GM18907 (cell line): ENCODE measurements around the gene RALGPS1.

Experiments used
- ATAC-seq: cut with Tn5 transposase; IDR thresholded peaks from one replicate; pipeline ENCODE4 v1.9.1; 2021; ENCODE audit warnings: mild to moderate bottlenecking, moderate library complexity; ENCODE audit not compliant: unreplicated experiment

The RALGPS1 gene

DNA sequence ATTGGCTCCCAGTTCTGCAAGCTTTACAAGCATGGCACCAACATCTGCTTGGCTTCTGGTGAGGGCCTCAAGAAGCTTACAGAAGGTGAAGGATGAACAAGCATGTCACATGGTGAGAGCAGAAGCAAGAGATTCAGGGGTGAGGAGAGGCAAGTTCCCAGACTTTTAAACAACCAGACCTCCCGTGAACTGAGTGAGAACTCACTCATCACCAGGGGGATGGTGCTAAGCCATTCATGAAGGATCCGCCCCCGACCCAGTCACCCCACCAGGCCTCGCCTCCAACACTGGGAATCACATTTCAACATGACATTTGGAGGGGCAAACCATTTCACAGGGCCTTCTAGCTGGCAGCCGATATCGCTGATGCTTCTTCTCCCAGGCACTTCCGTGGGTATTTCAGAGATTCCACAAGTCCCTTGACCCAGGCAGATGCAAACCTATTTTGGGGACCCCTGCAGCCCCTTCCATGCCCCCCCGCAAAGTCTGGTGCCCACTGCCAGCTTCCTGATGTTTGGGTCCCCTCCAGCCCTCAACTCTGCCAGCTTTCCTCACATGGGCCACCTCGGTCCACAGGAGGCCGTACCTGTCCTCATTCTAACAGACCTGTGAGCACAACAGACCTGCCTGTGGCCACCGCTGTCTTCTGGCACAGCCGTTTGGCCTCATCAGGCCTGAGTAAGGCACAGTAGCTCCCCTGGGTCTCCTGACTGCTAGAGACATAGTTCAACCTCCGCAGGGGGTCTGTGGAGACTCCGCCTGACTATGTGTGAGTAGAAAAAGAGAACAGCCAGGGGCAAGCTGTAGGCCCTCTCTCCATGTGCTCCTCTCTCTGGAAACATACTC is 268.5 kb downstream of the RALGPS1 start:
- no peak for ATAC-seq

DNA sequence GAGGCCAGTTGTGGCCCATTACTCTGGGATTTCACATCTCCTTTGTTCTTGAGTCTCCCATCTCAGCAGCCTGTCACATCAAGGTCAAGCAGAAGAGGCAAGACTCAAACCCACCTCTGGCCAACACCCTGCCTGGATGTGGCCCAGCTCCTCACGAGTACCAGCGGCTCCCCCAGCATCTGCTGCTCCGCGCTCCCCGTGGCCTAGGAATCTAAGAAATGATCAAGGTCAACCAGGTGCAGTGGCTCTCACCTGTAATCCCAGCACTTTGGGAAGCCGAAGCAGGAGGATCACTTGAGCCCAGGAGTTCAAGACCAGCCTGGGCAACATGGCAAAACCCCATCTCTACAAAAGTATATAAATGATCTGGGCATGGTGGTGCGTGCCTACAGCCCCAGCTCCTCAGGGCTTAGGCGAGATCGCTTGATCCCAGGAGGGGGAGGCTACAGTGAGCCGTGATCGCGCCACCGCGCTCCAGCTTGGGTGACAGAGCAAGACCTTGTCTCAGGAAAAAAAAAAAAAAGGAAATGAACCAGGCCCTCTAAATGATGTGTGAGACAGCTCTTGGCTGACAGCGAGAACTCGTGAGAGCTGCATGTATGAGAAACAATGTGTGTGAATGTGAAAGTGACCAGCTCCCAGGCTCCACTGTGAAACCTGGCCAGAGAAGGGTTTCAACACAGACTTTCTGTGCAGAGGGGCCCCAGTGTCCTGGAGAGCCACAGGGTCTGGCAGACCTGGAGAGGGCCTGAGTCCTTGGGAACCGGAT is 269.4 kb downstream of the RALGPS1 start:
- peak; percentile 60 for ATAC-seq

DNA sequence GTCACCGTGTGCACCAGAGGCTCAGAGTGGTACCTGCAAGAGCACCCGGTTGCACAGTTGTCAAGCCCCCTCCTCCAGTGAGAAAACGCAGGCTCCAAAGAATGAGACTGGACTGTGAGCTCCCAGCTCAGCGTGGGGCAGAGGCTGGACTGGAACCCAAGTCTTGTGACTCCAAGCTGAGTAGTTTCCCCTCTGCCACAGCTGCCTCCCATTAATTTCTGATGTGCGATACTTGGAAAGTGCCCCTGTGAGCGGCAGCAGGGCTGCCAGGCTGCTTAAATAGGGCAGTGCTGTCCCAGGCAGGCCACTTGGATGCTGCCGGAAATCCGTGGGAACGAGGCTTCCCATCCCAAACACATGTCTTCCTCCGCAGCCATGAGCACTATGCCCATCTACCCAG is 270.1 kb downstream of the RALGPS1 start:
- ATAC-seq = no peak

DNA sequence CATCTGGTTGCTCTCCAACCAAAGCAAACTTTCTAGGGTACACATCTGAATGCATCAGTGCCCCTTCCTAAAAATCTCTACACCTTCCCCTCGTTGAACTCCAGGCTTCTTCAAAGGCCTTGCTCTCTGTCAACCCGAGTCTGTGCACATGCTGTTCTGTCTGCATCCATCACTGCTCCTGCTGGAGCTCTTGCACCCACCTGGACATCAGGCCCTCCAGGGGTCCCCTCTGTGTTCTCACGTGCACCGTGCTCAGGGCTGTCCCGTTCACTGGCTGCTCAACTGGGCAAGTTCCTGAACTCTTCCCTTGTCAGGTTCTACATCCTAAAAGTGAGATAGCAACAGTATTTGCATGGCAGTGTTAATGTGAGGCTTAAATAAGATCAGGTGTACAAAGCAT is 270.6 kb downstream of the RALGPS1 start:
- no peak for ATAC-seq

DNA sequence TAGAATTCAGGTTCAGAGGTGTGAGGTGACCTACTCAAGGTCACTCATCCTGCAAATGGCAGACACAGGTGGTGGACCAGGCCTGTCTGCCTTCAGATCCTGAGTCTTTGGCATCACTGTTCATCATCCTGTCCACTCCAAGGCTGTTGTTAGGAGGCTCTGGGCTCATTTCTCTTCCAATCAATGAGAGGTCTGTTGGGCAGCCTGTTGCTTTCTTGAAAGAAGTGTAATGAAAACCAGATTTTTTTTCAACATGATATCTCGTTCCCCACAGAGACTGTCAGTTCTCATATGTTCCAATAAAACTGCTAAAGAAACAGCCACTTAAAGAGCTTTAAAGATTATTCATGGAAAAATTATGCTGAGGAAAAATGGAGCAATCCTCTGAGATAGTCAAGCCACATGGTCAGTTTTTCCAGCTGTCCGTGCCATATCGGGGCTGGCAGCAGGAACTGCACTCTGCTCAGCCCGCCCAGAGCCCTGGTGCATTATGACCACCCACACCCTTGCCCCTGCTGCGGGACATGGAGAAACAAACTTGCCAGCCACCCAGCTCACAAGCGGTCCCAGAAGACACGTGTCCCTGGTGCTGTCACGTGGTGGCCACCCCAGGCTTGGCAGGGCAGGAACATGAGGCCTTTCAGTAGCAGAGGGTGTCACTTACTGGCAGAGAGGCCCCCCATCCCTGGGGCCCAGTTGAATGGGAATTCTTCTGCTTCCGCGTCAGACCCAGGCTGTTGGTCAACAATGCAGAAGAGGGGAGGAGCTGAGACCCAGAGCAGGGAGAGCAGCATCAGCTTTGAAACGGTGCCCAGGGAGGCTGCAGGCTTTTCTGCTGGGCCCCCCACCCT is 271.6 kb downstream of the RALGPS1 start:
- no peak for ATAC-seq

DNA sequence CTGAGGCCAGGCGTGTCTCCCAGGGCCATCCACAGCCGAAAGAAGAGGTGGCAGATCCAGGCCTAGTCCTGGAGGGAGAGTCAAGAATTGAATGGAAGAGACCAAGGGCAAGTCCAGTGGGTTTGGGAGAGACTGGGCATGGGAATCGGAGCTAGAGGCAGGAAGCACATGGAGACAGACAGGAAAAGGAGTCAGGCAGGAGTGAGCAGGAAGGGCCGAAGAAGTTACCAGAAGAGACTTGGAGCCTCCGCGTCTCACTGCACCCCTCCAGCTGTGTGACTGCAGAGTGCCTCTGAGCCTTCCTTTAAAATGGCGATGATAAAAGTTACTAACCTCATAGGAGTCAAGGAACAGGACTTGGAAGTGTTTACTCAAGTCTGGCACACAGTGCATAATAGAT is 272.2 kb downstream of the RALGPS1 start:
- no peak for ATAC-seq

DNA sequence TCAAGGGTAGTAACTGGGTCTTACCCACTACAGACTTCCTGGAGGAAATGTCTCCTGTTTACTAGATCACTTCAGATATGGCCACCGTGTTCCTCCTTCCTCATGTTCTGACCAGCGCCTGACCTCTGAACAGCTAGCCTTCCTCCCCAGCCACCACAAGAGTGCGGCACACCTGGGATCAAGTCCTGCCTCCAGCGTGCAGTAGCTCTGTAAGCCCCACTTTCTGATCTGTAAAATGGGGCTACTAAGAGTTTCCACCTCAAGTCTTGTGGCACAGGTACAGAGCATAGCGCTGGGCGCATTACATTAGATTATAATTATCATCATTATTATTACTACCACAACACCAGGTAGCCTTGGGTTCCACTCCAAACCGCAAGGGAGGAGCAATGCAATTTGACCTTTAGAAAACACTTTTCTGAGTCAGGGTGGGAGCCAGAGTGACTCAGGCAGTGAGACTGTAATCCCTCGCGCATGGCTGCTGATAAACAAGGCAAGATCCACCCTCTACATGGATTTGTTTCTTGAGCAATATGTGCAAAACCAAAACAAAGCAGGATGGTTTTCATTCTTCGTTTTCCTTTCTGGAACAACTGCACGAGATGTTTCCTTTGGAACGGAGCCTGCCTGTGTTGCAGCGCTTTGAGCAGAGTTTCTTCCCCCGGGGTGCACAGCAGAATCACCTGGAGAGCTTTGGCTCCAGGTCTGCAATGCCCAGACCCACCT is 272.8 kb downstream of the RALGPS1 start:
- no peak for ATAC-seq

DNA sequence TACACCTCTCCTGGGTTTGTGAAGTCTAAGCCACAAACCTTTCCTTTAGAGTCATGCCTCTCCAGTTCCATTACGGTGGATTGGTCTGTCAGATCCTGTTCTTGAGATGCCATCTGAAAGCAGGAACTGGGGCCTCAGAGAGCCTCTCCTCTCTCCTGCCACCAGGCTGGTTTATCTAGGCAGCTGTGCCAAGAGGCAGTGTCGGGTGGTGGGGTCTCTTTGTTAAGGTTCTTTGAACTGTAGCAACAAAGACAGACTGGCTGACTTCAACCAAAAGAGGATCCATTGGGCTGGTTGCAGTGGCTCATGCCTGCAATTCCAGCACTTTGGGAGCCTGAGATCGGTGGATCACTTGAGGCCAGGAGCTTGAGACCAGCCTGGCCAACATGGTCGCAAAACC is 273.8 kb downstream of the RALGPS1 start:
- ATAC-seq = no peak

DNA sequence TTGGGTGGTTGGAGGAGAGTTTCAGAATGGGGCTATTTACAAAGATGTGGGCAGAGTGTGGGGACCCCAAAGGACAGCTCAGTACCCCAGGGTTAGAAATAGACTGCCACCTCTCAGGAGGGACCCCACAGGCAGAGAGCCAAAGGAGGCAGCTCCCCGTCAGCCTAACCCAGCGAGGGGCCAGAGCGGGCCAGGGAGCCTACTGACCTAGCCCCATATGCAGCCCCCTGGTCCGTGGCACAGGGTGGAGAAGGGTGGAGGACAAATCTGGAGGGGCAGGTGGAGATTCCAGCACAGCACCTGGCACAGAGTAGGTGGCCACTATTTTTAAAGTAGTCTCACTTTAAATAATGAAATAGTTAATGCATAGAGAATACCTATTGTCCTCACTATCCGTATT is 275.0 kb downstream of the RALGPS1 start:
- no peak for ATAC-seq

DNA sequence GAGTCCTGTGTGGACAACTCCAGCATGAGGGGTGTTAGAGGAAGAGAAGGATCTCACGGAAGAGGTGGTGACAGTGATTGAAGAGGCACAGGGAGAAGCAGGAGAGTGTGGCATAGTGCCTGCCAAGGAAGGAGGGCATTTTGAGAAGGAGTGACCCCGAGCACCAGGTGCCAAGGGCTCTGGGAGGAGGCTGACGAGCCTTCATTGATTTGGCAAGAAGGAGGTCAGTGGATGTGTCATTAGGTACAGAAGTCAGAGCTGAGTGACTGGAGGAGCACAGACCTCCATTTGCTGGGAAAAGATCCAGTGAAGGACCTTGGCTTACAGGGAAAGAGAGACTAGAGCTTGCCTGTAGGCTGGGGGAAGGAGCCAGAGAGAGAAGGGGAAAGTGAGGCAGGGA is 278.2 kb downstream of the RALGPS1 start:
- no peak for ATAC-seq

DNA sequence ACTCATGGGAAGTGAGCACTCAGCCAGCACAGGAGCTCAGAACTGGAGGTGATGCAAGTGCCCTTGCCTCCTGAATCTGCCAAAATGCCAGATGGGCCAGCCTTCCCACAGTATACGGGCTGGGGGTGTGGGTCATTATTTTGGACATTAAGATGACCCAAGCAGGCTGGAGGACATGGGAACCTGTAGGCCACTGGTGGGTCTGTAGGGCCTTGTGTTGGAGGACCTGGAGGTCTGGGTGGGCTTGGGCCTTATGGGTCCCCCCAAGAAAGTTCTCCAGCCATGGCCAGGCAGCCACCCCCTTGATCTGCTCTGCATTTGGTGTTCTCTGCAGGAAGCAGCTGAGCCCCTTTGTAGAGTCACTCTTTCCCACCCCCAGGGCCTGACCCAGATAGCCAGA is 278.9 kb downstream of the RALGPS1 start:
- ATAC-seq = no peak

DNA sequence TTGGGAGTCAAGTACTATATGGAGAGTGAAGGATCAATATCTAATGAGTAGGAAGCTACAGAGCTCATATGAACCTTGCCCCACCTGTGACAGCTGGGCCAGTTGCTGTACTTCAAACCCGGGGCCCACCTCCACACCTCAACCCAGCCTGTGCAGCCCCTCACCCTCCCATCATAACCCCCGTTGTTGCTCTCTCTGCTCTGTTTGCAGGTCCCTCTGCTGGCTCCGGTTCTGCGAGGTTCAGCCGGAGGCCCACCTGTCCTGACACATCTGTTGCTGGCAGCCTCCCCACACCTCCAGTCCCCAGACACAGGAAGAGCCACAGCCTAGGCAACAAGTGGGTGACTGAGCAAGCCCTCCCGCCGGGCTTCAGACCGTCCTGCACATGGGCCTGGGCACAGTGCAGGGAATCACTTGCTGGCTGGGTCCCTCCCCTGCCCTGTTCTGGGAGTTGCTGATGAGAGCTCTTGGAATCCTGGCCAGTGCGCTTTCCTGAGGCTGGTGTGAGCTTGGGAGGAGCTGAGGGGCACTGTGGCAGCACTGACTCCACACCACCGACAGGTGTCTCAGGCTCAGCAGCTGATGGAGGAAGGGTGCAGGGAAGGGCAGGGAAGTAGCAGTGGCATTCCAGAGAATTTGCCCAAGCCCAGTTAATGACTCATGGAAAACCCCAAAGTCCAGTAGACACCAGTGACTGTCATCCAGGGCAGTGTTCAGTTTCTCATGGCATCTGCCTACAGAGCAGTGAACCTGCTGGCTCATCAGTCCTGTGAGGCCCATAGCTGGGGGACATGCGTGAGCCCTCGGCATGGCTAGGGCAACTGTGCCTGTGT is 280.5 kb downstream of the RALGPS1 start:
- no peak for ATAC-seq

DNA sequence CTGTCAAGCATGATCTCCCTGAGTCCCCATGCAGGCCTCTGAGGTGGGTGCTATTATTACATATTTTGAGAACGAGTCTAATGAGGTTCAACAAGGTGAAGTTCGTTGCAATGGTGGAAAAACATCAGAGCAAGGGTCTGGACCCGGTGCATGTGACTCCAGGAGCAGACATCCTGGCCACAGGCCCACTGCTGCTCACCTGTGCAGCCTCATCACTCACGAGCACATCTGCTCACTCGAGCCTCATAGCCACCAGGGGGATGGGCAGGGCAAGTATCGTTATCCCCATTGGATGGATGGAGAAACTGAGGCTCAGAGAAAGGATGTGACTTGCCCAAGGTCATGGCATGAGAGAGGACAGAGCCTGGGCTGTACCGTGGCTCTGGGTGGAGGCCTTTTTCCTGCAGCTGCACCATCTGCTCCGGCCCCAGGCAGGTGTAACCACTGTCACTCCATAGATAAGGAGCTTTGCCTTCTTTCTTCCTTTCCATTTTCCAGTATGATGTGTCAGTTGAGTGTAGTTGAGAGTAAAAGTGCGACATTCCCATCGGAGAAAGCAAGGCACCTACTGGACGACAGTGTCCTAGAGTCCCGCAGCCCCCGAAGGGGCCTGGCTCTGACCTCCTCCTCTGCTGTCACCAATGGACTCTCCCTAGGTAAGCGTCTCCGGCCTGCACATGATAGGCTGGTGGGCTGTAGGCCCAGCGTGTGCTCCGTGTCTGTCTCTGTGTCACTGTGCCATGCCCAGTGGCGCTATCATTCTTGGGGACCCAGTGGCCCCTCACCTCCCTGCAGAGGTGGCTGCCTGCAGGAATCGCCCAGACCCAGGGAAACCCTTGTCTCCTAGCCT is 281.6 kb downstream of the RALGPS1 start:
- no peak for ATAC-seq

DNA sequence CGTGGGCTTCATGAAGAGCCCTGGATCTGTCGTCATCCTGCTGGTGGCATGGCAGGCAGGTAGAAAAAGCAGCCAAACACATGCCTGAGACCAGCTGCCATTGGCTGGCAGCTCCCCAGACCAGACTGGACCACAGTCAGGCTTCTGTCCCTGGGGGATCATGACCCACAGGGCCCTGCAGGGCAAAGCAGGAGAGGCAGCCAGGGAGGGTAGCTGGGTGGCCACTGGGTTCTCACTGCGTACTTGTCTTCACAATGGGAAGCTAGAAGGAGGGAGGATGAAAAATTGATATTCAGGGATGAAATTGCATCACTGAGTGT is 282.2 kb downstream of the RALGPS1 start:
- ATAC-seq = no peak

DNA sequence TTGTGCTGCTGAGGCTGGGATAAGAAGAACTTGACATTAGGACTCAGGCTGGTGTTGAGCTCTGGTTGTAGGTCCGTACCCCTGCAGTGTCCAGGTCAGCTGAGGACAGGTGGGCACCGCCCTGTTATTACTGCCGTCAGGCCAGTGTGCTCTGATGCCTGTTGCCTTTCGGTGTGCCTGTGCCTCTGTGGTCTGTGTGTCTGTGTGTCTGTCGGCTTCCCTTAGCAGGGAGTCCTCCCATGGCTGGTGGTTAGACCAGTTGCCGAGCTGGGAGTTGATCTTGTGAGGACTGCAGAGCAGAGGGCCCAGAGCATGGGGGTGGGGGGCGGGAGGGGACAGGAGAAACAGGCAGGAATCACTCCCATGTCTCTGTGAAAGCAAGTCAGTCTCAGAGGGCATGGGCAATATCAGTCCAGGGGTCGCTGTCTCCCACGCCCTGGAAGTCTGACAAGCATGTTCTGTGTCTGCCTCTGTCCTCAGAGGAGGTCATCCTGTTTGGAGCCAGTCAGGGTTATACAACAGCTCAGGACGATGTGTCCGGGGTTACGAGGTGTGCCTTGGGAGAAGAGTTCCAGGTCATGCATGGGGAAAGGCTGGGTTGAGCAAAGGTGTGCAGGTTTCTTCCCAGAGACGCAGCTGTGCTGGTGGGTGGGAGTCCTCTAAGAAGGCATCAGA is 282.7 kb downstream of the RALGPS1 start:
- no peak for ATAC-seq

DNA sequence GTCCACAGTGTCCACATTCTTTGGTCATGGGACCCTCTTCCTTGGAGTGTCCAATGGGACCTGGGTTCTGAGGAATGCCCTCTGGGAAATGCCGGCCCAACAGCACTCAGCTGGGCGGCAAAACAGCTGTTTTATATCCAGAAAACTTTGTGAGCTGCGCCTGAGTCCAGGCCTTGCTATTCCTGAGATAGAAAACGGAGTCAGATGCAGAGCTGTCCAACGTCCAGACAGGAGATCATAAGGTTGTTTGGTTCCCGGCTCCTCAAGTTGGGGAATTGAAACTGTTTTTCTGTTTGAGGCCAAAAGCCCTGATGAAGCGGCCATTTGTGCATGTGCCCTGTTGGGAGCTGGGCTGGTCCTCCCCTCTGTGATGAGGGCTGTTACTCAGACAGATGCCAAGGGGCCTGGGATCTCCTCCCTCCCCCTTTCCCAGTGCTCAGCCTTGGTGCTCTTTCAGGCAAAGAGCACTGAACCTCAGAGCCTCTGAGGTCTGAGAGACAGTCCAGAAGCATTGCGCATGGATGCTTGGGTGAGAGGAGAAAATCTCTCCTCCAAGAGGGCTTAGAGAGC is 283.4 kb downstream of the RALGPS1 start:
- ATAC-seq = no peak

DNA sequence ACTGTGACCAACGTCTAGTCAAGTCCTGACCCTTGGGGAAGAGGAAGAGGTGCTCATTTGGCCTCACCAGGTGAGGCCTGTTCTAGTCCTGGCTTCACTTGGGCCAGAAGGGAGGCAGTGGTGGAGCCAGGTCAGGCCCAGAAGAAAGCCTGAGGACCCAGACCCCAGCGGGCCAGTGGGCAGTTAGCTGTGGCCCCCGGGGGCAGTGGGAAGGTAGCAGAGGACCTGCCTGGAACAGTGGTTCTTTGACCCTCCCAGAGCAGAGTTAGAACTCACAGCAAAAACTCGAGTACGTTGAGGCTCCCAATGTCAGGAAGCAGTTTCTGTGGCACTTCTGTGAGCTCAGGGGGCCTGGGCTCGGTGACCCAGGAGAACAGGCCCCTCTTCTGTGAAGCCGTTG is 284.0 kb downstream of the RALGPS1 start:
- no peak for ATAC-seq
